Lower leg skin (tissue), 4 donors: ENCODE results near the gene C16orf86. TPM values are rescaled to one million over a fixed set of nuclear protein-coding genes. Genes with fewer than 3 reads are reported as not detected.

Source experiments
- DNase-seq, 2 donors: peaks; one replicate each; pipeline ENCODE4 v3.0.0-alpha.2; 2019; ENCODE audit warnings: low spot score in 2 of 2
- H3K4me3 ChIP-seq: fragments of 200-600 bp; sonication (generic); 2 replicates; pipeline ENCODE4 v1.5.1; 2017; ENCODE audit warnings: mild to moderate bottlenecking, low read depth; ENCODE audit not compliant: poor library complexity, severe bottlenecking
- CTCF ChIP-seq, 3 donors: fragments of 450-650 bp; IDR thresholded peaks; one replicate each; pipeline ENCODE4 v1.5.1; 2016; ENCODE audit warnings: antibody characterized with exemption in 3 of 3, mild to moderate bottlenecking in 3 of 3, moderate library complexity in 2 of 3
- POLR2A ChIP-seq, 2 donors: fragments of 450-650 bp; IDR thresholded peaks; one replicate each; pipeline ENCODE4 v1.6.1; 2016 to 2017; ENCODE audit warnings: antibody characterized with exemption in 2 of 2, mild to moderate bottlenecking in 1 of 2, moderate library complexity in 1 of 2
- WGBS, 2 donors: methylation state at CpG; one replicate each; pipeline ENCODE4 v1.1.5; 2018; 5-methylcytosine and 5-hydroxymethylcytosine counted together
- intact Hi-C: fragments of 100-400 bp; cut with DNase I; formaldehyde crosslinking; loops from one replicate; pipeline ENCODE4 v1.15.0; 2023; ENCODE audit warnings: low total_unique reads
- total RNA-seq, 4 donors: library from RNA; depleted of rRNA; stranded (reverse); fragments of >200 nt; gene quantifications; one replicate each; pipeline ENCODE4 v1.1.0, GENCODE V29; 2016

C16orf86 gene
- total RNA-seq, 4 donors from 2014 or later: 2.2 to 10.4 (median 7.2) TPM

- peak; percentile 80 to 96 for DNase-seq
- intact Hi-C loops: no loop called here
- TF ChIP-seq POLR2A (IDR thresholded peaks at IDR 0.05) (no peak), CTCF (IDR thresholded peaks at IDR 0.05) (peak in 1 of 3 donors; percentile 81)
- H3K4me3 ChIP-seq: no peak overlapping the region
- WGBS, 2 donors: 12 to 20% methylated on average over 5 to 18 of the region's 18 CpGs
Measured at GRCh38 chr16:67667817-67668494, 1.3 kb downstream of the C16orf86 start.

GRCh38 chr16:67668495-67669157, 2.0 kb downstream of the C16orf86 start:
- TF ChIP-seq CTCF (IDR thresholded peaks at IDR 0.05) (no peak), POLR2A (IDR thresholded peaks at IDR 0.05) (no peak)
- WGBS, 2 donors: 83 to 90% methylated on average over 6 of the region's 6 CpGs
- no peak for DNase-seq
- intact Hi-C loops: no loop called here
- no peak overlapping the region for H3K4me3 ChIP-seq

DNA sequence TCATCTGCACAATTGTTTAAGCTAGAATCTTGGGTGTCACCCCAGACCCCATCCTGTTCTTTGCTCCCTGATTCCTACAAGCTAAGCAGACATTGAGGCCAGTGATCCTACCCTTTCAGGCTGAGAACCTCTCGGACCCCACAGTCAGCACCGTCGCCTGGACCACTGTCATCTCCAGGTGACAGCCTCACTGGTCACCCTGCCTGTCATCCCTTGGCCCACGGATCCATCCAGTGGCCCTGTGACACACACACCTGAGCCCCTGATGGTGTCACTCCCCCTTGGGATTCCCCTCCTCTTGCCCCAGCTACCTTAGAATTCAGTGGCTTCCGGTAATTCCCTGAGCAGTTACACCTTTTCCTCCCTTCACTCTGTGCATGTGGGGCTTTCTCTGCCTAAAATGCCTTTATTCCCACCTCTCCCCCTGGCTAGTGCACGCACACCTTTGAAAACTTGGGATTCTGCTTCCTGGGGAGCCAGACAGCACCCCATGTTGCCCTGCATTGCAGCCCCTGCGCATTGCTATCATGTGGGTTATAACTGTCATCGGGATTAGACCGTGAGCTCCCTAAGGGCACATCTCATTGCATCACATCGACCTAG, 3.0 kb downstream of the C16orf86 start:
- H3K4me3 ChIP-seq: no peak overlapping the region
- no peak for TF ChIP-seq CTCF (IDR thresholded peaks at IDR 0.05)
- no peak for TF ChIP-seq POLR2A (IDR thresholded peaks at IDR 0.05)
- no peak for DNase-seq
- intact Hi-C loops: loop anchor here (5.0 kb wide), 1 partner anchor 143 kb away; no protein-coding TSS in a partner anchor
- 80 to 85% methylated on average over 10 of the region's 10 CpGs for WGBS, 2 donors

DNA sequence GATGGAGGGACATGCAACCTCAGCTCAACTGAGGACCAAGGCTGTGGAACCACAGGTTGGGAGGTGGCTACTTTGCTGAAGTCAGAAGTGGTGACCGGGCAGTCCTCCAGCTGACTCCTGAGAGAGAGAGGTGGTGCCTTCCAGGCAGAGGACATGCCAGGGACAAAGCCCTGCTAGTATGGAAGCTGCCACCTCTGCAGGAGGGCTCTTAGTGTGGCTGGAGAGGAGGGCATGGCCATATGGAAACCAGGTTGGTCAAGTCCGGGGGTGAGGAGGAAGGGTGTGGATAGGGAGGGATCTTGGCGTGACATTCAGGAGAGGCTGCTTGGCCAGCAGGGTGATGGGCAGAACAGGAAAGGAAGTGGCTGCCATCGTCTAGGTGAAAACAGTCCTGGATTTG, 5.7 kb downstream of the C16orf86 start:
- TF ChIP-seq POLR2A (IDR thresholded peaks at IDR 0.05): no peak
- no peak for TF ChIP-seq CTCF (IDR thresholded peaks at IDR 0.05)
- H3K4me3 ChIP-seq: no peak overlapping the region
- 35 to 38% methylated on average over 4 of the region's 4 CpGs for WGBS, 2 donors
- no peak for DNase-seq
- intact Hi-C loops: loop anchor here (5.0 kb wide), 1 partner anchor 140 kb away; no protein-coding TSS in a partner anchor

GRCh38 chr16:67672739-67673662, 6.4 kb downstream of the C16orf86 start:
- 50 to 59% methylated on average over 12 to 13 of the region's 13 CpGs for WGBS, 2 donors
- intact Hi-C loops: loop anchor here (5.0 kb wide), 1 partner anchor 139 kb away; no protein-coding TSS in a partner anchor
- peak; percentile 59 to 92 for DNase-seq
- no peak overlapping the region for H3K4me3 ChIP-seq
- no peak for TF ChIP-seq CTCF (IDR thresholded peaks at IDR 0.05)
- TF ChIP-seq POLR2A (IDR thresholded peaks at IDR 0.05): no peak
